ENCODE results near the gene CHMP6.

GRCh38 chr17:81045590-81046095, 54.0 kb downstream of the CHMP6 start:
- TF ChIP-seq CTCF (conservative IDR thresholded peaks at IDR 0.05; ENCODE audit: low read length) (no peak), EZH2phosphoT487 (IDR thresholded peaks at IDR 0.05; ENCODE audit: borderline replicate concordance) (no peak)
